ENCODE data around the gene TRDN. TPM values are rescaled to one million over a fixed set of nuclear protein-coding genes. Genes with fewer than 3 reads are reported as not detected.

TRDN gene
- polyA plus RNA-seq, 3 donors, result 0.07 to 0.22 (median 0.18) TPM

- 60 to 71% (median 69%) methylated on average over 5 of the region's 5 CpGs for WGBS, 3 donors
- H3K27ac ChIP-seq (ENCODE audit: low read depth, low read length), result no peak overlapping the region
These were observed 465.2 kb downstream of the TRDN start for GRCh38 chr6:123171341-123172115.

- WGBS, 3 donors, result 57 to 61% (median 58%) methylated on average over 2 of the region's 2 CpGs
- H3K27ac ChIP-seq (ENCODE audit: low read depth, low read length), result no peak overlapping the region
These were observed 467.0 kb downstream of the TRDN start for GRCh38 chr6:123169774-123170095.

GRCh38 chr6:123168892-123169773 lies 467.6 kb downstream of the TRDN start:
- 59 to 82% (median 78%) methylated on average over 2 of the region's 2 CpGs for WGBS, 3 donors
- H3K27ac ChIP-seq (ENCODE audit: low read depth, low read length), result no peak overlapping the region

- WGBS, 3 donors, result 88 to 95% (median 93%) methylated on average over 1 of the region's 1 CpG
- H3K27ac ChIP-seq (ENCODE audit: low read depth, low read length), result no peak overlapping the region
These were observed 468.3 kb downstream of the TRDN start for GRCh38 chr6:123168466-123168865.

Other genes starting within 250 kb of the TRDN start
- gene NKAIN2, start 166.9 kb upstream of the TRDN start, polyA plus RNA-seq, result under 1 TPM in 2 of 3 donors, not detected in 1; 0.07 to 0.67 TPM

Data from adipose tissue (tissue), 3 donors.